K562 (cell line): ENCODE data around the gene MIEN1. TPM values are rescaled to one million over a fixed set of nuclear protein-coding genes. Genes with fewer than 3 reads are reported as not detected.

Experiments used
- EP400 ChIP-seq: fragments of 450-650 bp; IDR thresholded peaks from 2 replicates; pipeline ENCODE4 v1.6.1; 2017; ENCODE audit warnings: antibody characterized with exemption, mild to moderate bottlenecking, moderate library complexity
- GABPB2 ChIP-seq: fragments of 250-450 bp; sonication (Bioruptor Pico); conservative IDR thresholded peaks from 2 replicates; pipeline ENCODE4 v1.5.1; 2021; ENCODE audit warnings: mild to moderate bottlenecking
- HSF4 ChIP-seq: fragments of 250-450 bp; sonication (Bioruptor Pico); IDR thresholded peaks from 2 replicates; pipeline ENCODE4 v2.1.2; 2022; ENCODE audit warnings: mild to moderate bottlenecking, moderate library complexity, borderline replicate concordance
- MTA3 ChIP-seq: fragments of 450-650 bp; formaldehyde crosslinking; IDR thresholded peaks from 2 replicates; pipeline ENCODE4 v1.6.1; 2017; ENCODE audit warnings: mild to moderate bottlenecking, borderline replicate concordance
- PRMT5 ChIP-seq: sonication (generic); formaldehyde crosslinking; IDR thresholded peaks from 2 replicates; pipeline ENCODE4 v1.5.0; 2020; ENCODE audit warnings: missing genetic modification reagents
- SMAD4 ChIP-seq: fragments of 250-450 bp; sonication (Bioruptor Pico); conservative IDR thresholded peaks from 2 replicates; pipeline ENCODE4 v1.8.0; 2021; ENCODE audit warnings: inconsistent platforms, mild to moderate bottlenecking, moderate library complexity
- U2AF2 ChIP-seq: fragments of 200-400 bp; formaldehyde crosslinking; optimal IDR thresholded peaks from 2 replicates; pipeline ENCODE3; 2017; ENCODE audit warnings: low read depth, mild to moderate bottlenecking, low read length
- ZNF583 ChIP-seq: fragments of 250-450 bp; sonication (Bioruptor Pico); IDR thresholded peaks from 2 replicates; pipeline ENCODE4 v1.4.0; 2020
- ZNF586 ChIP-seq: fragments of 450-650 bp; formaldehyde crosslinking; conservative IDR thresholded peaks from 2 replicates; pipeline ENCODE4 v1.4.0; 2020; ENCODE audit warnings: mild to moderate bottlenecking, moderate library complexity
- ZNF766 ChIP-seq: fragments of 200-800 bp; sonication (Bioruptor generic); conservative IDR thresholded peaks from 2 replicates; pipeline ENCODE4 v1.6.1; 2016; ENCODE audit warnings: missing genetic modification characterization, missing compliant biosample characterization
- polyA plus RNA-seq, 8 experiments: library from polyadenylated mRNA; depleted of rRNA in 4 of 8; stranded (reverse) in 5 of 8; unstranded in 3 of 8; fragments of >200 nt; fragmentation: Nextera tagmentation in 2 of 8; fragmentation: Illumina TruSeq in 1 of 8; extraction: Ambion mirVana in 2 of 8; extraction: Trizol in 1 of 8; gene quantifications; 2 replicates each; pipeline versions ENCODE4 v1.2.1 to v1.2.3, GENCODE V29; 2011 to 2014; ENCODE audit warnings: inconsistent platforms in 1 of 8, missing spikeins in 1 of 8
- total RNA-seq, 7 experiments: library from RNA; depleted of rRNA in 6 of 7; stranded (reverse); fragments of >200 nt in 6 of 7; fragmentation: Illumina TruSeq in 2 of 7; extraction: Trizol in 2 of 7; gene quantifications; 2 replicates each; pipeline versions ENCODE4 v1.2.1 to v1.2.3, GENCODE V29; 2011 to 2021; ENCODE audit warnings: low replicate concordance in 1 of 7
- TF ChIP-seq, protein P1 (sequence below): fragments of 450-650 bp; IDR thresholded peaks from one replicate; pipeline ENCODE4 v1.6.1; 2018; ENCODE audit warnings: mild to moderate bottlenecking, moderate library complexity; ENCODE audit not compliant: partially characterized antibody

The MIEN1 gene
- total and polyA plus RNA-seq, 9 of the 15 experiments (the other 6 are each of a cell fraction or from before 2014, with no cell fraction given), result 61.3 to 142 (median 78.9) TPM

GRCh38 chr17:39753514-39754160, 23.3 kb upstream of the MIEN1 start (continued):
- TF ChIP-seq, protein P1, sequence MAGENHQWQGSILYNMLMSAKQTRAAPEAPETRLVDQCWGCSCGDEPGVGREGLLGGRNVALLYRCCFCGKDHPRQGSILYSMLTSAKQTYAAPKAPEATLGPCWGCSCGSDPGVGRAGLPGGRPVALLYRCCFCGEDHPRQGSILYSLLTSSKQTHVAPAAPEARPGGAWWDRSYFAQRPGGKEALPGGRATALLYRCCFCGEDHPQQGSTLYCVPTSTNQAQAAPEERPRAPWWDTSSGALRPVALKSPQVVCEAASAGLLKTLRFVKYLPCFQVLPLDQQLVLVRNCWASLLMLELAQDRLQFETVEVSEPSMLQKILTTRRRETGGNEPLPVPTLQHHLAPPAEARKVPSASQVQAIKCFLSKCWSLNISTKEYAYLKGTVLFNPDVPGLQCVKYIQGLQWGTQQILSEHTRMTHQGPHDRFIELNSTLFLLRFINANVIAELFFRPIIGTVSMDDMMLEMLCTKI, result no peak
- no peak for TF ChIP-seq U2AF2
- TF ChIP-seq ZNF583 (CRISPR knock-in tag), result no peak; the same call in 1 of the 2 replicates
- TF ChIP-seq MTA3, result peak; percentile 83
- TF ChIP-seq ZNF766 (CRISPR knock-in tag), result peak; percentile 62; the same call in 1 of the 2 replicates
- no peak for TF ChIP-seq ZNF586 (CRISPR knock-in tag)
- TF ChIP-seq GABPB2 (CRISPR knock-in tag), result no peak
- no peak for TF ChIP-seq EP400
- no peak for TF ChIP-seq PRMT5 (CRISPR knock-in tag)
- peak; percentile 89; the same call in 1 of the 2 replicates for TF ChIP-seq SMAD4 (CRISPR knock-in tag)
- no peak for TF ChIP-seq HSF4 (CRISPR knock-in tag)
